NCI-H2196 treated with DMSO at 0.1 percent for 48 hours (cell line): ENCODE data around the gene JUNB.

Experiments
- DNase-seq: peaks from one replicate; lab custom pipeline; 2025; ENCODE audit not compliant: unreplicated experiment; lab: John Stamatoyannopoulos, UW

Gene JUNB

GRCh38 chr19:12791345-12792050, at the start of gene JUNB:
JUNB (plus strand) TSS chr19:12791486; CDS start chr19:12791772, 286 bp downstream.
- peak; percentile 88 for DNase-seq

DNA sequence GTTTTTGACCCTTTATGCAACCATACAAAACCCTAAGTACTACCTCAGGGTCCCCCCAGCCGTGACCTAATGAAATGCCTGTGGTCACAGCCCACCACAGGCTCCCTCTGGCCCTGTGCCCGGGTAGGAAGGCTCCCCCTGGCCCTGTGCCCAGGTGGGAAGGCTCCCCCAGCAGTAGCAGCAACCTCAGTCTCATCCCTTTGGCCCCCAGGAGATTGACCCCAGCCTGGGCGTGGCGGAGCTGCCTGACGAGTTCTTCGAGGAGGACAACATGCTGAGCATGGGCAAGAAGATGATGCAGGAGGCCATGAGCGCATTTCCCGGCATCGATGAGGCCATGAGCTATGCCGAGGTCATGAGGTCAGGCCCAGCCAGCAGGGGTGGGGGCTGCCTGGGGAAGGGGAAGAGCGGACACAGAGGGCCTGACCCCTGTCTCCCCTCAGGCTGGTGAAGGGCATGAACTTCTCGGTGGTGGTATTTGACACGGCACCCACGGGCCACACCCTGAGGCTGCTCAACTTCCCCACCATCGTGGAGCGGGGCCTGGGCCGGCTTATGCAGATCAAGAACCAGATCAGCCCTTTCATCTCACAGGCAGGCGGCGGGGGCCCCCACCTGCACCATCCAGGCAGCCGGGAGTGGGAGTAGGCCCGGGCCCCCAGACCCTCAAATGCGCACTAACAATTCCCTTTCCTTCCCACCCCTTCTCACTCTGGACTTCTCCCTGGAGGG, 46.0 kb upstream of the JUNB start:
- DNase-seq = no peak

GRCh38 chr19:12748489-12748888, 42.8 kb upstream of the JUNB start:
- DNase-seq = no peak

GRCh38 chr19:12749938-12750521, 41.3 kb upstream of the JUNB start:
- DNase-seq = no peak

GRCh38 chr19:12750851-12751250, 40.4 kb upstream of the JUNB start:
- no peak for DNase-seq

DNA sequence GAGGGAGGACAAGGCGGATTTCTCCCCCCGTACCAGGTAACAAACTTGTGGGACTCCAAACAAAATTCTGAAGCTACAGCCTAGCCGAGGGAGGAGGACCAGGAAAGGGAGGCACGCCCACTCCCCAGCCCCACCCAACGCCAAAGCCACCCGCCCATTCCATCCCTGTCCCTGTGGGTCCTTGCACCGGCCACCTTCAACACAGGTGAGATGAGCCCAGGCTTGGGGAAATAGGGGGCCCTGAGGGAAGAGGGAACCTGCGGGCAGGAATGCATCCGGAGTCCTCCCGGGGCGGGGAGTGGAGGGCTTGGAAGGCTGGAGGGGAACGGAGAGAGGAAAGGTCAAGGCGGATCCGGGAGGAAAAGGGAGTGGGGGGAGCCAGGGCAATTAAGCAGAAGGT, 39.7 kb upstream of the JUNB start, which contains the start of gene BEST2:
TSS of gene BEST2 (plus strand) at position 157 of the 400 bp plus-strand sequence. CDS start 802 bp downstream, outside the sequence.
- DNase-seq = no peak

- DNase-seq = no peak
Measured at GRCh38 chr19:12752056-12752781, 39.1 kb upstream of the JUNB start.

DNA sequence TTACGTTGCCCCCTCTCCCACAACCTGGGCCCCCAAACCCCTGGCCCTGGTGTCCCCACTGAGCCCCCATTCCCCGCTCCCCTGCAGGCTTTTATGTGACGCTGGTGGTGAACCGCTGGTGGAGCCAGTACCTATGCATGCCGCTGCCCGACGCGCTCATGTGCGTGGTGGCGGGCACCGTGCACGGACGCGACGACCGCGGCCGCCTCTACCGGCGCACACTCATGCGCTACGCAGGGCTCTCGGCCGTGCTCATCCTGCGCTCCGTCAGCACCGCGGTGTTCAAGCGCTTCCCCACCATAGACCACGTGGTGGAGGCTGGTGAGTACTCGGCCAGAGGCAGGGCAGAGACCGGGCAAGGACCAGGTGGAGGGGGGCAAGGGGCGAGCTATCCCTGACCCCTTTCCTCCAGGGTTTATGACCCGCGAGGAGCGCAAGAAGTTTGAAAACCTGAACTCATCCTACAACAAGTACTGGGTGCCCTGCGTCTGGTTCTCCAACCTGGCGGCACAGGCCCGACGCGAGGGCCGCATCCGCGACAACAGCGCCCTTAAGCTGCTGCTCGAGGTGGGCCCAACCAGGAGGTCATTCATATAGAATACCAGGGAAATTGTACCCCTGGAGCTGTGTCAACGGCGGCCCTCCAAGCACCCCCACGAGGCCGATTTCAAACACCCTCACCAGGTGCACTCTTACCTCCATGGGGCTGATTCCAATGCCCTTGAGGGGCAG, 36.7 kb upstream of the JUNB start:
- DNase-seq = no peak

- no peak for DNase-seq
Measured at GRCh38 chr19:12756150-12756883, 35.0 kb upstream of the JUNB start.

GRCh38 chr19:12757544-12758274, 33.6 kb upstream of the JUNB start:
- DNase-seq = peak; percentile 69

GRCh38 chr19:12759686-12760085, 31.6 kb upstream of the JUNB start:
- no peak for DNase-seq

DNA sequence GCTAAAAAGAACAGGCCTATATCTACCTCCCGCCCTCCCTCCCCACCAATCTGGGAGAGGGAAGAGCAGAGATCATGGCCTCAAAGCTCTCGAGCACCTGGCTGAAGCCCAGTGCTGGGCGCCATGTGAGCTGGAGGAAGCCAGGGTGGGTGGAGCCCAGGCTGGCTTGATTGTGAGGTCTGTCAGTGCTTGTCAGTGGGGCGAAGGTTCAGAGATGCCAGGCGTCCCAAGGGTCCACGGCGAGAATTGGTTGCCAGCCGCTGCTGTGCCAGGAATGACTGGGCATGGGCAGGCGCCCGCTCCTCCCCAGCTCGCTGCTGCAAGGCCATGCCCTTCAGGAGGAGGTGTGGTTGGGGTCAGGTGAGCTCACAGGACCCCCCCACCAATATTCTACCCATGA, 28.2 kb upstream of the JUNB start:
- no peak for DNase-seq

DNA sequence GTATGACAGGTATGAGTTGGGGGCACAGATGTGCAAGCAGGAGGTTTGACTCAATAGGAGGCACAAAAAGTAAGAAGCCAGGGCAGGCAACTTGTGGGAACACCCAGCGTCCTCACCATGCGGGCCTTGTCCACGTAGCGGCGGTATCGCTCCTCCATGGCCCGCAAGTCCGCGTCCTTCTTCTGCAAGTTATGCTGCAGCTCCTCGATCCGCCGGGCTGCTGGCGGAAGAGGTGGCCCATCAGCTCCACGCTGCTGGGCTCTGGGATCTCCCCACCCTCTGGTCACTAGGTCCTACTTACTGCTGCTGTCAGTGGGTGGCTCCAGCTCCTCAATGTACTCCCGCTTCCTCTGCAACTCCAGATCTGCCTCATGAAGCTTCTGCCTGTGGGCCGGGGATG, 26.6 kb upstream of the JUNB start:
- no peak for DNase-seq

DNA sequence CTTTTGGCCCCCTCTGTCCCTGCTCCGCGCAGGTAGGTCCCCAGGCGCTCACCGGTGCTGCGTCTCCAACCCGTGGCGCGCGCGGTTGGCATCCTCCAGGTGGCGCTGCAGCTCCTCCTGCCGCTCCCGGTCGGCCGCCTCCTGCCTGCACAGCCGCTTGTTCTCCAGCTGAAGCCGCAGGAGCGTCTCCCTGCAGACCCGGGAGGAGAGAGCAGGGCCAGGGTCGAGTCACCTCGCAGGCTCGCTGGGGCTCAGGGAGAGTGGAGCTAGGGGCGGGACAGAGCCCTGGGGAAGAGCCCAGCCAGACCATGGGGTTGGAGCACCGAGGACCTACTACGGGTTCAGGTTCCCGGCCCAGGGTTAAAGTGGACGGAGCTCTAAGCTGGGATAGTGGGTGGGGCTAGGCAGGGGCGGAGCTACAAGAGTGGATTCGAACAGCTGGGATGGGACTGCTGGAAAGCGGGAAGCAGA, 25.2 kb upstream of the JUNB start:
- no peak for DNase-seq

GRCh38 chr19:12767150-12767549, 24.1 kb upstream of the JUNB start:
- no peak for DNase-seq

GRCh38 chr19:12767666-12768065, 23.6 kb upstream of the JUNB start:
- DNase-seq = no peak

DNA sequence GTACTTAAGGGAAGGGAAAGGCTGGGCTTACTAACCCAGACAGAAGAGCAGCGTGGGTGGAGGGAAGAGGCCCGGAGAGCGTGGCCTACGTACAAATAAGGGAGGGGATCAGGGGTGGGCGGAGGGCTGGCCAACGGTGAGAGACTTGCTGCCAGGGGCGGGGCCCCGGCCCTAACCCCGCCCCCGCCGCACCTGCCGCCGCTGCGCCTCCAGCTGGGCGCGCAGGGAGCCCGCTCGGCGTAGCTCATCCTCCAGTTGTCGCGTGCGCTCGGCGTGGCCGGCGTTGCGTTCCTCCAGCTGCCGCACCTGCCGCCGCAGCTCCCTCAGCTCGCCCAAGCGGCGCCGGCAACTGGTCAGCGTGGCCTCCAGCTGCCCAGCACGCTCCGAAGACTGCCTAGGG, 21.6 kb upstream of the JUNB start:
- DNase-seq = no peak

DNA sequence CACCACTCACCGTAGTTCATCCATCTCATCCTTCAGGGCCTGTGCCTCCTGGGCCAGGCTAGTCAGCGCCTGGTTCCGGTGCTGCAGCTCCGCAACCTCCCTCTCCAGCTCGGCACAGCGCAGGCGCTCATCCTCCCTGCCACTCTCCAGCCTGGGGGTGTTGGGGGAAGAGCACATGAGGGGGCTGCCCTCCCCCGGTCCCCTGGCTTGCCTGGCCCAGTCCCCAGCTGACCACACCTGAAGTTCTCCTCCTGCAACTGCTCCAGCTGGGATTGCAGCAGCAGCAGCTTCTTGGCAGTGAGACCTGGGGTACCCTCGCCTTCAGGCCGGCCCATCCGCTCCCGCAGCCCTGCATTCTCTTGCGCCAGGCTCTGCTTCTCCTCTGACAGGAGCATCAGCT, 20.4 kb upstream of the JUNB start:
- no peak for DNase-seq

GRCh38 chr19:12772323-12772722, 19.0 kb upstream of the JUNB start:
- no peak for DNase-seq
